GM19238 (cell line): ENCODE data around the gene ADAT1.
A peak's percentile ranks its signal among the peaks of the same experiment; 100 is the strongest.

ENCODE experiments used
- DNase-seq: peaks from one replicate; pipeline ENCODE4 v3.0.0; 2011; ENCODE audit warnings: low spot score; ENCODE audit not compliant: insufficient read length

The ADAT1 gene

GRCh38 chr16:75576384-75576811 is 46.7 kb downstream of the ADAT1 start:
- no peak for DNase-seq

- no peak for DNase-seq
These were observed 47.1 kb downstream of the ADAT1 start for GRCh38 chr16:75575958-75576357.

GRCh38 chr16:75573955-75574354 is 49.1 kb downstream of the ADAT1 start:
- no peak for DNase-seq

- no peak for DNase-seq
These were observed 50.1 kb downstream of the ADAT1 start for GRCh38 chr16:75572864-75573542.

- DNase-seq: no peak
These were observed 52.5 kb downstream of the ADAT1 start for GRCh38 chr16:75570396-75571065.

- DNase-seq: no peak
These were observed 55.2 kb downstream of the ADAT1 start for GRCh38 chr16:75567911-75568310.

- no peak for DNase-seq
These were observed 56.3 kb downstream of the ADAT1 start for GRCh38 chr16:75566758-75567255.

- DNase-seq: peak; percentile 78
These were observed 56.9 kb downstream of the ADAT1 start, which contains the start of gene GABARAPL2 for GRCh38 chr16:75566040-75566757. GABARAPL2 (plus strand) TSS chr16:75566379; CDS start chr16:75566487, 108 bp downstream.

- DNase-seq: no peak
These were observed 57.4 kb downstream of the ADAT1 start for GRCh38 chr16:75565640-75566039.

GRCh38 chr16:75559564-75560372 is 63.3 kb downstream of the ADAT1 start:
- no peak for DNase-seq

GRCh38 chr16:75558846-75559401 is 64.2 kb downstream of the ADAT1 start:
- no peak for DNase-seq

- DNase-seq: no peak
These were observed 66.6 kb downstream of the ADAT1 start for GRCh38 chr16:75556431-75556950.

GRCh38 chr16:75555707-75556430 is 67.2 kb downstream of the ADAT1 start, which contains the start of gene TMEM231:
TMEM231 (minus strand) TSS chr16:75556252; CDS start chr16:75556209, 43 bp downstream.
- peak; percentile 96 for DNase-seq

GRCh38 chr16:75555213-75555706 is 67.8 kb downstream of the ADAT1 start:
- DNase-seq: peak; percentile 33

- DNase-seq: no peak
These were observed 70.1 kb downstream of the ADAT1 start for GRCh38 chr16:75552951-75553350.

GRCh38 chr16:75550211-75550662 is 72.8 kb downstream of the ADAT1 start:
- peak; percentile 56 for DNase-seq
